ENCODE data around the gene MTUS2.

- no peak for TF ChIP-seq CTCF (IDR thresholded peaks at IDR 0.05; ENCODE audit: low read depth, low read length)
- TF ChIP-seq POLR2A (IDR thresholded peaks at IDR 0.05; ENCODE audit: extremely low read depth, insufficient read length) = no peak
- TF ChIP-seq MYC (IDR thresholded peaks at IDR 0.05; ENCODE audit: low read depth, low read length) = no peak
- no peak for TF ChIP-seq MAX (IDR thresholded peaks at IDR 0.05; ENCODE audit: low read depth, low read length)
Observed at GRCh38 chr13:29118471-29118870, 298.3 kb downstream of the MTUS2 start.
